C4-2B (cell line): Measurements from ENCODE around the gene CLNK.
A peak's percentile ranks its signal among the peaks of the same experiment; 100 is the strongest.

Experiments used
- H3K27ac ChIP-seq: fragments of 450-650 bp; 2 replicates; pipeline ENCODE4 v1.5.1; 2017
- ZFX ChIP-seq: fragments of 450-650 bp; IDR thresholded peaks from 2 replicates; pipeline ENCODE4 v1.6.1; 2017
- TF ChIP-seq, protein P1 (sequence below): fragments of 450-650 bp; conservative IDR thresholded peaks from 2 replicates; pipeline ENCODE4 v1.5.1; 2017; ENCODE audit warnings: mild to moderate bottlenecking

CLNK gene

DNA sequence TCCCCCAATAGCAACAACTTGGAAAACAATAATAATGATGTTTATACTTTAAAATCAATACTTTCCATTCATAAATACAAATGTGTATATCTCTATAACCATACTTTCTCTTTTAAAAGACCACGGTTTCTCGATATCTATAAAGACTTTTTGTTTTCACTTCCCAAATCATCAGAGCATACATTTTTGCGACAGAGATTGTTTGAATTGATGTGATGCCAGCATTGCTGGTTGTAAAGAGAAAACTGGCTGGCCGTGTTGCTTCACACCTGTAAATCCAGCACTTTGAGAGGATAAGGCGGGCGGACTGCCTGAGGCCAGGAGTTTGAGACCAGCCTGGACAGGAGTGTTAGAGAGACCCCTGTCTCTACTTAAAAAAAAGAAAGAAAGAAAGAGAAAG is 149.7 kb downstream of the CLNK start:
- no peak overlapping the region for H3K27ac ChIP-seq
- no peak for TF ChIP-seq ZFX
- TF ChIP-seq, protein P1, sequence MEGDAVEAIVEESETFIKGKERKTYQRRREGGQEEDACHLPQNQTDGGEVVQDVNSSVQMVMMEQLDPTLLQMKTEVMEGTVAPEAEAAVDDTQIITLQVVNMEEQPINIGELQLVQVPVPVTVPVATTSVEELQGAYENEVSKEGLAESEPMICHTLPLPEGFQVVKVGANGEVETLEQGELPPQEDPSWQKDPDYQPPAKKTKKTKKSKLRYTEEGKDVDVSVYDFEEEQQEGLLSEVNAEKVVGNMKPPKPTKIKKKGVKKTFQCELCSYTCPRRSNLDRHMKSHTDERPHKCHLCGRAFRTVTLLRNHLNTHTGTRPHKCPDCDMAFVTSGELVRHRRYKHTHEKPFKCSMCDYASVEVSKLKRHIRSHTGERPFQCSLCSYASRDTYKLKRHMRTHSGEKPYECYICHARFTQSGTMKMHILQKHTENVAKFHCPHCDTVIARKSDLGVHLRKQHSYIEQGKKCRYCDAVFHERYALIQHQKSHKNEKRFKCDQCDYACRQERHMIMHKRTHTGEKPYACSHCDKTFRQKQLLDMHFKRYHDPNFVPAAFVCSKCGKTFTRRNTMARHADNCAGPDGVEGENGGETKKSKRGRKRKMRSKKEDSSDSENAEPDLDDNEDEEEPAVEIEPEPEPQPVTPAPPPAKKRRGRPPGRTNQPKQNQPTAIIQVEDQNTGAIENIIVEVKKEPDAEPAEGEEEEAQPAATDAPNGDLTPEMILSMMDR, result no peak

GRCh38 chr4:10532155-10532554 is 152.4 kb downstream of the CLNK start:
- TF ChIP-seq, protein P1, result no peak
- no peak for TF ChIP-seq ZFX

GRCh38 chr4:10530137-10530786 is 154.3 kb downstream of the CLNK start:
- no peak for TF ChIP-seq ZFX
- TF ChIP-seq, protein P1, result no peak
- peak overlapping the region; percentile 94 for H3K27ac ChIP-seq

More at GRCh38 chr4:10532155-10532554, 152.4 kb downstream of the CLNK start:
- no peak overlapping the region for H3K27ac ChIP-seq

DNA sequence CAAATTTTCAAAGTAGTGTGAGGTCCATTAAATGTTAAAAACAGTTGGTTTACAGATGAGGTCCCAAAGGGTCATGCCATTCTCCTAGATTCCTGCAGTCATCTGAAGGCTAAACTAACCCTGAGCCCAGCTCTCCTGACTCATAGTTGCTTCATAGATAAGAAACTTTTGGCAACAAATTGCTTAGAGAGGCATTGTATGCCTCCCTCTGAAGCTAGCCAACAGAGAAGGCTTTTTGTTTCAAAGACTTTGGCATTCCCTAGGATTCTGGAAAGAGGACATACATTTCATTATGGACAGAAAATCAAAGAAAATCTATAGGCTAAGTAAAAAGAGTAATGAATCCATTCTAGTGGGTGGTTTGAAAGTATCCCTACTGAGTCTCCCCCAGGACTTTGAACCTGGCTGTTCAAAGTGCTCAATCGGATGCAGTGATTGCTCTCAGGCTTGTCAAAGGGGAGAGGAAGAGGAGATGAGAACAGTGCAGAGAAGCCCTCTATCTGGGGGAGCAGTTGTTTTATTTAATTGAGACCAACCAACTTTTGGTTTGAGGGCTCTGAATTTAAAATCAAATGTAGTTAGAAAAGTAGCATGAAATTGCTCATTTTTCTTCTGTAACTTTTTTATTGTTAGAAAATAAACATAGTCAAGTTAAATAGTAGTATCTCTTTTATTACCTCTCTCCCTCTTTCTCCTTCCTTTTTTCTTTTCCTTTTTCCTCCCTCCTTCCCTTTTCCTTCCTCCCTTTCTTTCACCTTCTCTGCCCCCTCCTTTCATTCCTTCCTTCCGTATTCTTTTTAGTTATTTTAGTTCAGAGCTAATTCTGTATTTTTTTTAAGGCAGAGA is 155.1 kb downstream of the CLNK start:
- no peak for TF ChIP-seq ZFX
- TF ChIP-seq, protein P1, result no peak

GRCh38 chr4:10527438-10527837 is 157.1 kb downstream of the CLNK start:
- H3K27ac ChIP-seq, result no peak overlapping the region
- TF ChIP-seq, protein P1, result no peak
- TF ChIP-seq ZFX, result no peak

More for the DNA sequence above, 155.1 kb downstream of the CLNK start:
- H3K27ac ChIP-seq, result peak overlapping the region; percentile 94; the same call in 1 of the 2 replicates

DNA sequence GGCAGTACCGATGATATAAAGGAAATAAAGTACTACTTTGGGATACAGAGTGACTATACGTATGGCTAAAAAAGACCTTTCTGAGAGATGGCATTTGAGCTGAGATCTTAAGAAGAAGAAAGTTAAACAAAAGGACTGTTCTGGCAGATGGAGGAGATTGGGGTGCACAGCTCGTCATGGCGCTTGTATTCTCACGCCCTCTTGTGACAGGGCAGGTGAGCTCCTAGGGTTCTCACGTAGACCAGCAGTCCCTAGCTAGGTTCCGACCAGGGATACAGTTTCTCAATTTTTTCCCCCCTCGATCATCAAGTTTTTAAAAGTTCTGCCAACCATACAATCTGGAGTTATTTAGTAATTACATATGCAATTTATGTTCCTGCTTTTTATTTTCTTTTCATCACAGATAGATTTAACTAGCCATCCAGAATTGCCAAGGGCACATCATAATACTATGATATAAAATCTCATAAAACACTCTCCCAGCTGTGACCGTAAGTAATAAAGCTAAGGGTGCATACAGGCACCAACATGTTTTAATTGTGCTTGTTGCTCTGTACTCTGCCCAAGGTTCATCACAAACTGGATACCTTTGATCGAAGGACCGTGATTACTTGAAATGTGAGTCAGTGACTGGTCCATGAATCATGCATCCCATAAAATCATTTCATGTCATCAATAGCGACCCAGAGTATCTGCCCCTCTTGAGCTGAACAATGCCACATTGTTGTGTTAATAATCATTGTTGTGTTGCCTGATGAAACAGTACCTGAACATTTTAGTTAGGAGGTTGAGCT is 157.9 kb downstream of the CLNK start:
- TF ChIP-seq, protein P1, result no peak
- TF ChIP-seq ZFX, result no peak
- H3K27ac ChIP-seq, result no peak overlapping the region
